Peyer's patch (tissue), 4 donors: ENCODE results near the gene KAT2B.

ENCODE experiments used
- POLR2A ChIP-seq, 2 donors: fragments of 450-650 bp; IDR thresholded peaks; one replicate each; pipeline ENCODE4 v1.5.1; 2017; ENCODE audit warnings: antibody characterized with exemption in 2 of 2, mild to moderate bottlenecking in 2 of 2, moderate library complexity in 2 of 2
- TF ChIP-seq, protein P1 (sequence below), 6 experiments: fragments of 450-650 bp in 4 of 6; fragments of 200-600 bp in 2 of 6; sonication (generic) in 1 of 6; IDR thresholded peaks; one replicate each; pipeline ENCODE4 v1.5.1; 2017 to 2019; ENCODE audit warnings: antibody characterized with exemption in 6 of 6, mild to moderate bottlenecking in 3 of 6, moderate library complexity in 1 of 6

DNA sequence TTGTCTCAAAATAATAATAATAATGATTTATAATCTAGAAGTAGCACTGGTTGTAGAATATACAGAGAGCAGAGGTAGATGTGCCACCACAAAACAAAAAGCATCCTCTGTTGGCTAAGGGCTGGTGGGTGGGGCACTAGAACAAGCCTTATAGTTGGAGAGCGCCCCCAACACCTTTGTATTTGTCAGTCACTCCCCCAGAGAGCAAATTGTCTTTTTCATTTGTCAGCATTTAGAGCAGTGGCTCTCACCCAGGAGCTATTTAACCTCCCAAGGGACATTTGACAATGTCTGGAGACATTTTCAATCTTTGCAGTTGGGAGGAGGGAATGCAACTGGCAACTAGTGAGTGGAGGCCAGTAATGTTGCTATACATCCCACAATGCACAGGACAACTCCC, 6.3 kb downstream of the KAT2B start:
- TF ChIP-seq, protein P1, sequence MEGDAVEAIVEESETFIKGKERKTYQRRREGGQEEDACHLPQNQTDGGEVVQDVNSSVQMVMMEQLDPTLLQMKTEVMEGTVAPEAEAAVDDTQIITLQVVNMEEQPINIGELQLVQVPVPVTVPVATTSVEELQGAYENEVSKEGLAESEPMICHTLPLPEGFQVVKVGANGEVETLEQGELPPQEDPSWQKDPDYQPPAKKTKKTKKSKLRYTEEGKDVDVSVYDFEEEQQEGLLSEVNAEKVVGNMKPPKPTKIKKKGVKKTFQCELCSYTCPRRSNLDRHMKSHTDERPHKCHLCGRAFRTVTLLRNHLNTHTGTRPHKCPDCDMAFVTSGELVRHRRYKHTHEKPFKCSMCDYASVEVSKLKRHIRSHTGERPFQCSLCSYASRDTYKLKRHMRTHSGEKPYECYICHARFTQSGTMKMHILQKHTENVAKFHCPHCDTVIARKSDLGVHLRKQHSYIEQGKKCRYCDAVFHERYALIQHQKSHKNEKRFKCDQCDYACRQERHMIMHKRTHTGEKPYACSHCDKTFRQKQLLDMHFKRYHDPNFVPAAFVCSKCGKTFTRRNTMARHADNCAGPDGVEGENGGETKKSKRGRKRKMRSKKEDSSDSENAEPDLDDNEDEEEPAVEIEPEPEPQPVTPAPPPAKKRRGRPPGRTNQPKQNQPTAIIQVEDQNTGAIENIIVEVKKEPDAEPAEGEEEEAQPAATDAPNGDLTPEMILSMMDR (IDR thresholded peaks at IDR 0.05) = no peak
- TF ChIP-seq POLR2A (IDR thresholded peaks at IDR 0.05) = no peak
